HG03103 (cell line): ENCODE data around the gene KPTN.
"Not testable (repeated sequence)": the region's sequence is repeated elsewhere in the genome, so short reads cannot be mapped to it uniquely, and the experiment has no call there.

Experiments used
- ATAC-seq: cut with Tn5 transposase; IDR thresholded peaks from one replicate; pipeline ENCODE4 v1.9.1; 2021; ENCODE audit warnings: low read depth; ENCODE audit not compliant: unreplicated experiment

The KPTN gene

DNA sequence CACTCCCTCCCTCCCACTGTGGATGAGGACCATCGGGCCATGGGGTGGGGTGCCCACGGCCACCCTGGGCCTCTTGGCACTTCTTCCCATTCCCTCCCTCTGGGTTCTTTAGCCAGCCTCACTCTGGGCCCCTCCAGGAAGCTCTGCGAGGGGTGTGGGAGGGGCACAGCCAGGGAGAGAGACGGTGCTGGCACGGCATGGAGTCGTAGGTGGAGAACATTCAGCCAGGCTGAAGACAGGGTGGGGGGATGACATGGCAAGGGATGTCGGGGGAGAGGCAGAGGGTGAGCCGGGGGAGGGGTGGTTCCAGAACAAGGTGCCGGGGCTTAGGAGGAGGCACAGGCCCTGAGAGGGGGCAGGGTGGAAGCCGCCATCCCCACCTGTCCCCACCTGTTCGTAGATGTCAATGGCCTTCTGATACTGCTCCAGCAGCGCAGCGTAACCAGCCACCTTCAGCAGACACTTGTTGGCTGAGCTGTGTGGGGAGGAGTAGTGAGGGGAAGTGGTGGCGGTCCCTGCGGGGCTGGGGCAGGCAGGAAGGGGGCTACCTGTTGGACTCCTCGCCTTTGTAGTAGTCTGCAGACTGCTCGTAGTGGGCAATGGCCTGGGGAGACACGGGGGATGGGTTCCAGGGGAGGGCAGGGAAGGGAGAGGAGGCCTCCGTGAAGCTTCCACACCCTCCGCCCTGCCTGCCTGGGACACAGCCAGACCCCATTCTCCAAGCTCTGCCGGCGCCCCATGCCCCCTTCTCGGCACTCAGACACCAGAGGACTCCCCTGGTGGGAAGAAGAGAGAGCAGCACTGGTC is 8.8 kb upstream of the KPTN start:
- ATAC-seq = no peak

DNA sequence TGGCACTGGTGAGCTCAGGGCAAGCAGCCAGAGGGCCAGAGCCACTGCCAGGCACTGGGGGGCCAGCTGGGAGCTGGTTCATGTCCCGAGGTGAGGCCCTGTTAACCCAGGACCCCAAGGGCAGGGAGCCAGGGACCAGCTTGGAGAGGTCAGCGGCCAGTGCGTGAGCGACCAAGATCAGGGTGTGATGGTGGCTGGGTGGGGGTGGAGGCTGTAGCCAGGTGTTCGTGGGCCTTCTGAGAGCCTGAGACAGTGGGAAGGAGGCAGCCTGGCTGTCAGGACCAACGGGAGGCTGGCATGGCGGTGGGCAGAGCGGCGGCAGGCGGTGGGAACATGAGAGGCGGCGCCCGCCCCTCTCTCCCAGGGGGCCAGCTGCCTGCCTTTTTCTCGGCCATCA is 8.1 kb upstream of the KPTN start:
- no peak for ATAC-seq

DNA sequence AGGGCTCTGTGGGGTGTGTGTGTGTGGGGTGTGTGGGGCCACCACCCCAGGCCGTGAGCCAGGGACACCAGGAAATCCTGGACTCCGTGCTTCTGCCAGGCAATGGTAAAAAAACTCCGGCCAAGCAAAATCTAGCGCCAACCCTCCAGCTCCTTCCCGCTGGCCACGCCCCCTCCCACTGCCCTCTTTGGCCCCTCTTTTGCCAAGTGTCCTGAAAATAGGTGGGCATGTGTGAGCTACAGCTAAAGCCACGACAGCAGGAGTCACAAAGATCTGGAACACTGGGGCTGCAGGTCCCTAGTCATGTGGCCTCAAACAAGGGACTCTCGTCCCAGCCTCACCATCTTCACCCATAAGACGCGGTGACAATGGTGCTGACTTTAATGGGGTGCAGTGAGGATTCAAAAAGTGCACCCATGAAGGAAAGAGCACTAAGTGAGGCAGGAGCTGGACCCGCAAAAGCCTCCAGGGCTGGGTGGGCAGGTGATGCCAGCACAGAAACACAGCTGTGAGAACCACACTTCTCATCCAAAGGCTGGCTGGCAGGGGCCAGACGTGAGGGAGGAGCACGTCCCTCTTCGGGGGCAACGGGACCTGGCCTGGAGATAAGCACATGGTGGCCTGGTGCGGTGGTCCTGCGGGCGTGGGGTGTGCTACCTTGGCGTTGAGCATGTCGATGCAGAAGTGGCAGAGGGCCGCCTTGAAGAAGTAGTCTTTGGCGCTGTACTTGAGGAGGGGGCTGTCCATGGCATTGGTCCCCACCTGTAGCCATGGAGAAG is 7.5 kb upstream of the KPTN start:
- no peak for ATAC-seq

- ATAC-seq = no peak
These were observed 6.8 kb upstream of the KPTN start for GRCh38 chr19:47490847-47491246.

- no peak for ATAC-seq
These were observed 6.0 kb upstream of the KPTN start for GRCh38 chr19:47490031-47490430.

DNA sequence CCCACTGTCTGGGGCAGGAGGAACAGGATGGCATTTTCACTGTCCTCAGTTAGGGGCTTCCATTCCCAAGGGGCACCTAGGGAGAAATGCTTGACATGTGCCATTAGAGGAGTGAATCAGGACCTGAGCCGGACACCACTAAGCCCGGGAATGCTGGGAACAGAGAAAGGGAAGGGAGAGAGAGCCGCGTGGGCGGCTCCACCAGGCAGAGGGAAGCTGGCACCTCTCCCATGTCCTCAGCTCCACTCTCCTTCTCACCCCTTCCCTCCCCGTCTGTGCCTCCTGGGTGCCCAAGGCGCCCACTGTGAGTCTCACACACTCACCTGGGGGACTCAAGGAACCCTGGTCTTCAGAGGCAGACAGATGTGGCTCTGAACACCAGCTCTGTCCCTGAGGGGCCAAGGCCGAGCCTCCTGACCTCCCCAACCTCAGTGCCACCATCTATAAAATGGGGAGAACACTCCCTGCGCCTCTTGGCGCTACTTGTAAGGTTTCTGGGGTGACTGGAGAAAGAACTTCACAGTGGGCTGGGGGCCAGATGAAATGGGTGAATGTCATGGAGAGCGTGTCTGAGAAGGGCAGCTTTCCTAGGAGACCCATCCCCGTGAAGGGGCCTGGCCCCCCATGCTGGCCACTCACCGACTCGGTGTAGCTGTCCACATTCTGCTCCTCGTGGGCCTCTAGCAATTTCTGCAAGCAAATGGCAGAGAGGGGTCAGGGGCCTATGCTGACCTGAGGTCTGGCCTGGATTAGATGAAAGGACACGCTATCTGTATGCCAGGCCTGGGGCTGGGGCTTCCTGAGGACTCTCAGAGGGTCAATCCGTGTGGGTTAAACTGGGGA is 5.3 kb upstream of the KPTN start:
- ATAC-seq = no peak

DNA sequence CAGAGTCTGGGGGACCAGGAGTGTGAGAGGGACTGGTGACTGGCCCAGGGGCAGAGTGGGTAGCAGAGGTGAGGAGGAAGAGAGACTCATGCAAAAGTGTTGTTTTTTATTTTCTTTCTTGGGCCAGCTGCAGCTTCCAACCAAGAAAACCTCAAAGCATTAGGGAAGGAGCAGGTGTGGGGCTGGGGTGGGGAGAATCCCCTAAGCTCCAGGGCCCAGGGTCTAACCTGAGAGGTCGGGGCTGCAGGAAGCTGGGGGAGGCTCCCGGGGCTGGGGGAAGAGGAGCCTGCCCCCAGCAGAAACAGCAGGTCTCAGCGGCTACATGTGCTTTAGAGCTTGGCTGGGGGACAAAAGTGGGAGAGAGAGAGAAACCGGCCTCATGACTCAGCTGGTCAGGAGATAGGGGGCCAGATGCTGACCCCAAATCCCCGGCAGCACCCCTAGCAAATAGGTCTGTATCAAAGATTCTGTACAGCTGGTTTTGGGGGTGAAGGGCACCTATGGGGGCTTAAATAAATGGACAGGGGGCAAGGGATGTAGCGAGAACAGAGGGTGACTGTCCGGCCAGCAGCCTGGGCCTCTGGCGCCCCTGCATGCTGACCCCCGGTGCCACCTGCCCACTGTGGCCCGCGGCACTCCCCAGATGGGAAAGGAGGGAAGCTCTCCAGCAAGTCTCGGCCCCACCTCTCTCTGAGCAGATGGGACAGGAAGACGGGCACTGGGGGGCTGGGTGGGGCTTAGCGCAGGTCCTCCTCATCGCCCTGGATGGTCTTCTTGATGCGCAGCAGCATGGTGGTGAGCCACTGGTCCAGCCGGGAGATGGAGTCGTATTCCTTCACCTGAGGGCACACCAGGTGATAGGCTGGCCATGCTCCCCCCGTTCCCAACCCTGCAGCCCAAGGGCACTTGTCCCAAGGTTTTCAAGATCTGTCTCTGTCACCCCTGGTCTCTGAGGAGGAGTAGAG is 3.8 kb upstream of the KPTN start:
- no peak for ATAC-seq

DNA sequence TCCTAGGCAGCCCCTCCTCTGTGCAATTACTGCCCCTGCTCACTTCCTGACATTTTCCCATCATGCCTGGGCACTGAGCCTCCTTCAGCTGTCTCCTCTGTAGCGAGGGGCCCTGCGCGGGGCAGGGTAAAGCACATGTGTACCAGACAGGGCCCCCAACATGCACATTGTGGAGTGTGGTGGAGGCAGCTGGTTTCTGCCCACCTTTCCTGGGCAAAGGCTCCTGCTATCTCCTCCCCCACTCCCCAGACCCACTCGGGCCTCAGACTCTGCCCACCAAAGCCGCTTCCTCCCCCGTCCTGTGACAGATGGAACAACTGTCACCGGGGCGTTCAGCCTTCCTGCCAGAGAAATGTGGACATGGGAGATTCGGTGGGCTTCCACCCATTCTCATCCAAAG is 2.9 kb upstream of the KPTN start:
- no peak for ATAC-seq

- ATAC-seq = not testable (repeated sequence)
These were observed 2.2 kb upstream of the KPTN start for GRCh38 chr19:47486220-47486619.

DNA sequence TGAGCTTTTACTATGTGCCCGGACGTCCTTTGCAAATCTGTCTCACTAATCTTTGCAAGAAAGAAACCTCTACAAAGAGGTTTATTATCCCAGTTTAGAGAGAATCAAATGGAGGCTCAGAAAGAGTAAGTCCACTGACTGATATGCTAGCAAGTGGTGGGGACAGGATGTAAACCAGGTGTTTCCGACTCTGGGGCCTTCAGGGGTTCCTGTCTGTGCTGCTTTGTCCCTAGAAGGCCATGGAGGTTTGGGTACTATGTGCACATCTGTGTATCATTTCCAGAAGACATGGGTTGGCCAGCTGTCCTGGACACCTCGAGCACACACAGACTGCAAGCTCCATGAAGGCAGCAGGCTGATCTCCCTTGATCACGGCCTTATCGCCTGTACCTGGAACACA is 1.2 kb upstream of the KPTN start:
- no peak for ATAC-seq

- ATAC-seq = no peak
These were observed 819 bp downstream of the KPTN start for GRCh38 chr19:47483200-47483599.

GRCh38 chr19:47481460-47482052 is 2.5 kb downstream of the KPTN start:
- ATAC-seq = no peak

DNA sequence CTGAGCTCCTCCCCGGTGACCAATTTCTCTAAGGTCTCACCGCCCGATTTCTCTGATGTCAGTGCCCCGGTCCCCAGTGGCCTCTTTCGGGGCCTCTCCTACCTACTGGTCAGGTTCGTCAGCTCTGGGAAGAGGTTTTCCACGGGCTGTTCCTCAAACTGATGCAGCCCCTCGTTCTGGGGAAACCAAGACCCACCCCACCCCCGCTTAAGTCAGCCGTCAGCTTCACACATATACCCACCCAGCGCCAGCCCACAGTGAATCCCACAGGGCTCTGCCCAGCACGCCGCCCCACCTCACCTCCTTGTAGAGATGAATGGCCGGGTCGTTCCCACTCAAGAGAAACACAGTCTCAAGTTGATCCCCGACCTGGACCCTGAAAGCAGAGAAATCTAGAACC is 3.4 kb downstream of the KPTN start:
- no peak for ATAC-seq

DNA sequence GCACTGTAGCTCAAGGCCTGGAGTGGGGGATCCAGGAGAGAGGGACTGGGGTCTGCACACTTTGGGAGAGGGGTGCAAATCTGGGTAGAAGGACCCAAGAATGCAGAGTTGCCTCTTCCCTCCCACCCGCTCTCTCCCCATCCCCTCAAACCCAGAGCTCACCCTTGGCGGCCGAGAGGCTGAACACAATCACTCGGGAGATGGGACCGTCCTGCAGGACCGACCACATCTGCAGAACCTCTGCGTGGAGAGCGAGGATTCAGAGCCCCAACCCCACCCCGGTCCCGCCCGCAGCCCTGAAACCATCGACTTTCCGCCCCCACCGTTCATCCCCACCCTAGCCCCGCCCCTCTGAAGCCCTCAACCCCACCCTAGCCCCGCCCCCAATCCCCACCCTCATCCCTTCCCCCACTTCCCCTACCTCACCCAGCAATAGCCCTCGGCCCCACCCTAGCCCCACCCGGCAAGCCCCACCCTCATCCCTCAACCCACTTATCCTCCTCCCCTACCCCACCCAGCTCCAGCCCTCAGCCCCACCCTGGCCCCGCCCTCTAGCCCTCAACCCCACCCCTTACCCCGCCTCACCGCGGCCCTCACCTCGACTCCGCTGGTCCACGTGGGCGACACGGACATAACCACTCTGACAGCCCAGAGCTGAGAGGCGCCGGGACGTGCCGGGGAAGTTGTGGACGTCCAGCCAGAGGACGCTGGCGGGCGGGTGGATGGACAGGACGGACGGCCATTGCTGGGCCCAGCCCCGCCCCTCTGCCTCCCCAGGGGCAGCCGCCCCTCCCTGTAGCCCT is 4.1 kb downstream of the KPTN start:
- ATAC-seq = no peak

DNA sequence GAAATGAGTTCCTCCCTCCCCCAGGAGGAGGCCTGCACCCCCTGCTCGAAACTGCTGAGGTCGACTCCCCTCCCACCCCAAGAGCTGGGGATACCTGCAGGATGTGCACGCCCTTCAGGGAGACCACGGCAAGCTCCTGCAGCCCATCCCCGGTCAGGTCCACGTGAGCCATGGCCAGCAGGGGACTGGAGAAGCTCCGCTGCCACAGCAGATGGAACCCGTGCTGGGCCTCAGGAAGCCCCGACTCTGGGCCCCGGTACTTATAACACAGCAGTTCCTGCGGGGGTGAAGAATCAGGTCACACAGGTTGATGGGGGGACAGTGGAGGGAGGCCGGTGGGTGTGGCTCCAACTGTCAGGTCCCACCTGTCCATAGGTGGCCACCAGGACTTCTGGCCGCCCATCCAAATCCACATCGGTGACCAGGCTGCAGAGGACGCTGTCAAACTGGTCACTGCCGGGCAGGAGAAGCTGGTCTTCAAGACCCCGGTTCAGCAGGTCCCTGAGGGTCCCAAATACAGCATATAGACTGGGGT is 7.5 kb downstream of the KPTN start:
- ATAC-seq = no peak

GRCh38 chr19:47475465-47475864 is 8.6 kb downstream of the KPTN start:
- no peak for ATAC-seq

GRCh38 chr19:47473336-47473735 is 10.7 kb downstream of the KPTN start:
- ATAC-seq = no peak

GRCh38 chr19:47471733-47472457 is 12.1 kb downstream of the KPTN start, which contains the start of gene SLC8A2:
SLC8A2 (minus strand) TSS chr19:47471893; CDS start chr19:47466403, 5,490 bp downstream.
- no peak for ATAC-seq
